GM18499 (cell line): ENCODE measurements around the gene SMC3.
"Not testable (repeated sequence)": the region's sequence is repeated elsewhere in the genome, so short reads cannot be mapped to it uniquely, and the experiment has no call there.

Source experiments
- ATAC-seq: cut with Tn5 transposase; IDR thresholded peaks from one replicate; pipeline ENCODE4 v1.9.1; 2021; ENCODE audit warnings: moderate number of reproducible peaks; ENCODE audit not compliant: insufficient read depth, unreplicated experiment

Gene SMC3

DNA sequence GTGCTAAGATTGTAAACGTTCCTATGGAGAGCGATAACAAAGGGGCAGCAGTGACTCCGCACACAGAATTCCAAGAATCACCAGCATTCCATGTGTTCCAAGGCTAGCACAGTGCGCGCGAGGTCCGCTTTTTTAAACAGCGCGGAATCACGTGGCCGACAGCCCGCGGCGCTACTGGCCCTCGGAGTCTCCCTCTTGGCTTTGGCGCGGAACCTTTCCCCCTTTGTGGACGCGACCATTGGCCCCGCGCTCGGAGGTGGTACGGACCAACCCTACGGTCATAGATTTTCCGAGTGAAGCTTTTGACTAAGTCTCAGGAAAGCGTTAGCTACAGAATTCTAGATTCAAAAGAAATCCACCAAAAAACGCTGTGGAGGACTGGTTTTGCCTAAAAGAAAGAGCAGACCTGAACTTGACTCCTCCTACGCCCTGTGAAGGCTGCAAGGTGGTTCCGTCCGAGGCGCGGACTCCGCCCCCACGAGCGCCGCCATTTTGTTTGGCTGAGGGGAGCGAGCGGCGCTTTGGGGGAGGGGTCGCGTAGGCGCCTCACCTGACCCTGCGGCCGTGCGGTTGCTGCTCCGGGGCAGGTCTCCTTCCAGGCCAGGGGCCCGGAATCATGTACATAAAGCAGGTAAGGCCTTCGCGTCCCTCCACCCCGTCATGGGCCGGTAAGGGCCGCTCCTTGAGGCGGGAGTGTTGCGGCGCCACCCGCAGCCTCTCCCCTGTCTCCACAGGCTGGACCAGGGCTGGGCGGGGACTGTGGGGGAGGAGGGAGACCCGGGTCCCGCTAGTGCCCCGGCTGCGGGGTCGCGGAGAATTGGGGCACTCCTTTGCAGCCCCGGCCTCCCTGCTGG lies at the start of gene SMC3:
Gene SMC3 (plus strand): TSS at position 495 of the 854 bp plus-strand sequence. CDS start 122 bp downstream, at position 617.
- ATAC-seq, result peak; percentile 68

DNA sequence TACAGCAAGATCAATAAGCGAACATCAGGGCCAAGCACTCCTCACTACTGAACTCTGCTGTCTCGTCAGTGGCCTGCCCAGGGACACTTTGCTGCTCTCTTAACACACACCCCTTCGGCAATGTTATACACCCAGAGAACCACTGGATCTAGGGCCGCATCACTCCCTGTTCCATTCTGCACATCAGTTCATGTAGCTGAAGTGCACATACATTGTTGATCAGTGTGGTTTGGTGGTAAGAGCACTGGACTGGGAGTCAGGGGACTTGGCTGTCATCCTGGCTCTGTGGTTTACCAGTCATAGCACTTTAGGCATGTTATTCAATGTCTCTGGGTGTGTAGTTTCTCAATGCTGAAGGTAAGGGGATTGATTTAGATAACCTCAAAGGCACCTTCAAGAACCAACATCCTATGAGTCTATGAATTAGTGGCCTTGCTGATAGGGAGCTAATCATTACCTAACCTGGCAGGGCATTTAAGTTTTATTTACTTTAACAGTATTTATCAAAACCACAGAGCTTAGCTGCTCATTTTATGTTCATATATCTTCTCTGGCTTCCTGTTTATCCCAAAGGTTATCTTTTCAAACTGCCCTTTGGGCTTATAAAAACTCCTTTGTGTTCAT lies 45.0 kb upstream of the SMC3 start:
- ATAC-seq, result no peak

DNA sequence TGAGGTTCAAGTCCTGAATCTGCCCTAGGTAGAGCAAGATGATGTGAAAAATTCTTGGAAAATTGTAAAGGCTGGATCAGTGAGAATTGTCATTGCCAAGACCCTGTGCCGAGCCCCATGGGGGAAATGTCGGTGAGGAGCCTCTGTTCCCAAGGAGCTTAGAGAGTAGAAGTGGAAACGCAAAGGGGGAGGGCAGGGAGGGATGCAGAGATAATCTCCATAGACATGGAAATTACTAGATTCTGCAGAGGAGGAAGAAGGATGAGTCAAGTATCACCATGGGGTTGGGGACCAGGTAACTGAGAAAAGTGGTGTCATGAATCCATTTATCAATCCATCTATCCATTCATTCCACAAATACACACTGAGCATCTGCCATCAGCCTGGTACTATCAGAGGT lies 43.8 kb upstream of the SMC3 start:
- no peak for ATAC-seq

DNA sequence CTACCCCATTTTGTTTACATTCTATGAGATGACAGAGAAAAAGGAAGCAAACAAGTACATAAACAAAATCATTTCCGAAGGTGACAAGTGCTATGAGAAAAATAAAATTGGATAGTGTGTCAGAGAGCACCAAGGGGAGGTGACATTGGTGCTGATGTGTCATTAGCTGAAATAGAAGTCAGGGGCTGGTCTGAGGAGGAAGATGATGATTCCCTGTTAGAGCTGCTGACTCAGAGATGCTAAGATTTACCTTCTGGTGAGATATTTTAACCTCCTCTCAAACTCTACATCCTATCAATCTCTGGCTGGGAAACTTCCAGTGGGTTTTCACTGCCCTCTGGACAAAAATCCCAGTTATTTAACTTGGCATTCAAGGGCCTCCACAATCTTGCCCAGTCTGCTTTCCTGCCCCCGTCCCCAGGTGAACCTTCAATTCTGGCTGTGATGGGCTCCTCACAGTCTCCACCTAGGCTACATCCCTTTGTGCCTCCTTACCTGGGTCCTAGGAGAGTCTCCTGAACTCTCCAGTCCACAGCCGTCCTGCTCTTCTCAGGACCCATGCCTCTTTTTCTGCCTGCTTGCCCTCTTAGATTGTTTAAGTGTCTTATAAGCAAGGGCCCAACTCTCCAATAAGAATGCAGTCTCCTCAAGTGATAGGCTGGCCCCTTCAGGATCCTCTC lies 43.2 kb upstream of the SMC3 start:
- ATAC-seq, result no peak

DNA sequence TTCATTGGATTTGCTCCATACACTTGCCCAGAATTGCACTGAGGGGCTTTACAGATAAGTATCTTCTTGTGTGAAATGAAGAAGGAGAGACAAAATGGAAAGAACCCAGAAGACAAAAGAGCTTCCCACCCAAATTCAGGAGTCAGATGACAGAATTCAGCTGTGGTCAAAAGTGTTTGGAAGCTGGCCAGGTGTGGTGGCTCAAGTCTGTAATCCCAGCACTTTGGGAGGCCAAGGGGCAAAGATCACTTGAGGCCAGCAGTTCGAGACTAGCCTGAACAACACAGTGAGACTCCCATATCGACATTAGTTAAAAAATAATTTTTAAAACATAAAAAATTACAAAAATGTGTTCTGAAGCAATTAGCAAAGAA lies 42.6 kb upstream of the SMC3 start:
- no peak for ATAC-seq

DNA sequence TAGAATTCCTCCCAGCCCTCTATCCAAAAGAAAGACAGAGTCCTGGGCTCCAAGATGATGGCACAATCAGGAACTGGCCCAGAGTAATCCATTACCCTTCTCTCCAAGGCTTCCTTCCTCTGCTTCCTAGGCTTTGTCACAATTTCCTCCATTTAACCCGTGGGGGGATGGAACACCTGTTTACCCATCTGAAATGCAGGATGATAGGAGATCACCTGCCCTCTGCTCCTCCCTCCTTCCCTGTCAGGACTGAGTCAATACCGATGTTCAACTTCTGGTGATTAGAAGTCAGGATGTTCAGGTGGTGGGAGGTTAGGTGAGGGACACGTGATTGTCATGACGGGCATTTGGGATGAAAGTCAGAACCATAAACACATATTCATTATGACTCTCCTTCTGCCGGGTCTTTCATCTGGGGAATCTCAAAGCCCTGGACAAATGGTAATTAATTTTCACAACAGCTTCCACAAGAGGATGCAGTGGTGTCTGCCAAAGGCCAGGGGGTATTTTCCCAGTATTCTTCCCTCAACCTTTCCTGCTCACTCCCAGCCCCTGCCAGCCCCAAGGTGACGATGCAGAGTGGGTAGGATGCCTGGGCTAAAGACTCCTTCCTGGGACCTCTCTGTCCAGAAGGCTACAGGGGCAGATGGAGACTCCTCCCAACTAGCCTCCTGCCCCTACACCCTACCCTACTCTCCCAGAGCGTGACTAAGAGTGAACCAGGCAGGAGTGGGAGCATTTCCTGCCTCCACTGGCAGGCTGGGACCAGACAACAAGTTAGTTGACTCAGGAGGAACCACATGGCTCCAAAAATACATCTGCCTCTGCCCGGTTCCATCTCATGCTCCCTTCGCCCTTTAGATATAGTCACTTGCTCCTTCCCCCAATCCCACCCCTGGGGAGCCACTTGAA lies 41.9 kb upstream of the SMC3 start:
- no peak for ATAC-seq

DNA sequence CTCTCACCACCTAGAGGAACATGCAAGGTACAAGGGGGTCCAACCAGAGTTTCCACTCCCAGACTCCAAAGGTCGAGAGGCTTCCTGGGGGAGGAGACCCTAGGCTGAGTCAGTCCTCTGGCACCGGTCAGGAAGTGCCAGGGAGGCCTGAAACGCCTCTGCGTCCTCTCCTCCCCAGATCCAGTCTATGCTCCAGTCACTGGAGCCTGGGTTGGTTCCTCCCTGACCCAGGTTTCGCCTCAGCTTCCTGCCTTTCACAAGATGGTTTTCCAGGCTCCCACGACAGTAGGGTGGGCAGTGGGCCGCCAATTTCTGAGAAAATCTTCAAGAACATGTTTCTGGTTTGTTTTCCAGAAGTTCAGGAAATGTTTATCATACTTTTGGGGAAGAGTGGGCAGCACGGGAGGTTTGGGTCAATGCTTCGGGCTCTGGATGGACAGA lies 39.7 kb upstream of the SMC3 start:
- no peak for ATAC-seq

DNA sequence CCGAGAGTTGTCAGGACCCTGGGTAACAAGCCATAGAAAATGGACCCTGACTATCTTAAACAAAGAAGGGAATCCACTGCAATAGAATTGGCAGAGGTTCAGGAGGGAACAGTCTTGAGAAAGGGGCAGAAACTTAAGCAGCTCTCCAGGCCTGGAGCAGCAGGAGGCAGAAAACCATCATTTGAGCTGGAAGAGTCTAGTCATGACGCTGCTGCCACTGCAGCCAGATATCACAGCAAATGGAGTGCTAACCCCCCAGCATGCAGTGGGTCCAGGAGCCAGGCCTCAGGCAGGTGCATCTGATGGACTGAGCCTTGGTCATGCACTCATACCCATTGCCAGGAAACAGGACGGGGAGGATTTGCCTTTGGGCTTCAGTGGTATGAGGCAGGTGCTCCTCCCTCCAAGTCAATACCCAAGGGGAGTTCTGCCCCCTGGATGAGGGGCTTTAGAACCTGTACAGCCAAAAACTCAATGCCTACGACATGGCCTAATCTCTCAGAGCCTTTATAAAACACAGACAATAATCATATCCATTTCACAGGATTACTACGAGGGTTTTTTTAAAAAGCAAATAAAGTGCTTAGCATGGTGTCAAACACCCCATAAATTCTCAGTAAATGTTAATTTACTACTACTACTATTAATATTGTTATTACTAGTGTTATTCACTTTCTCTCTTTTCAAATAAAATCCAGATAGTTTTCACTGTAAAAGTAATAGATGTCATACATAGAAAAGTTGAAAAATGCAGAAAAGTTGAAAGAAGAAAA lies 39.1 kb upstream of the SMC3 start:
- ATAC-seq, result peak; percentile 2

DNA sequence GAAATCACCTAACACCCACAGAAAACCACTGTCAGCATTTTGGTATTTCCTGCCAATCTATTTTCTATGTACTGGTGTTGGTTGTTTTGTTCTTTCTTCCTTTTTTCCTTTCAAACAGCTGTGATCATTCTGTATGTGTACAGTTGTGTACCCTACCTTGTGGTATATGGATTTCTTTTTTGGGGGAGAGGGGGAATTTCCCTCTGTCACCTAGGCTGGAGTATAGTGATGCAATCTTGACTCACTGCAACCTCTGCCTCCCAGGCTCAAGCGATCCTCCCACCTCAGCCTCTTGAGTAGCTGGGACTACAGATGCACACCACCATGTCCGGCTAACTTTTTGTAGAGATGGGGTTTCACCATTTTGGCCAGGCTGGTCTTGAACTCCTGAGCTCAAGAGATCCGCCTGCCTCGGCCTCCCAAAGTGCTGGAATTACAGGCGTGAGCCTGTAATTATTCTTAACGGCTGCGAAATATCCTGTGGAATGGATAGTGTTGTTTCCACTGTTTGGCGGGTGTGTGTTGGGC lies 38.4 kb upstream of the SMC3 start:
- peak; percentile 91 for ATAC-seq

DNA sequence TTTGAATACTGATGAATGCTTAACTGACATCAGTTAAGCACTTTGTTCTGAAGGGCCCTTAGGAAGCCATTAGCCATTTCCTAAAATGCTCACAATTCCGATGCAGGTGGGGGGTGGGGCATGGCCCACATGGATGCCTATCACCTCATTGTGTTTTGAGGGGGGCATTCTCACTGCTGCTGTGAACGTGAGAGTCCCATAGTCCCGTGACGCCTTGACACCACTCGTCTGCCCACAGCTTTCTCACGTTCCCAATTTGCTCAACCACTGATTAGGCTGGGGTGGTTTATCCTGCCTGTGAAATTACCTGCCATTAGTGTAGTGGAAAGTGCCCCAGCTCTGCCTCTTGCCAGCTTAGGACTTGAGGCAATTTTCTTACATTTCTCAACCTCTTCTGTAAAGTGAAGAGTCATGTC lies 37.9 kb upstream of the SMC3 start:
- ATAC-seq, result no peak

DNA sequence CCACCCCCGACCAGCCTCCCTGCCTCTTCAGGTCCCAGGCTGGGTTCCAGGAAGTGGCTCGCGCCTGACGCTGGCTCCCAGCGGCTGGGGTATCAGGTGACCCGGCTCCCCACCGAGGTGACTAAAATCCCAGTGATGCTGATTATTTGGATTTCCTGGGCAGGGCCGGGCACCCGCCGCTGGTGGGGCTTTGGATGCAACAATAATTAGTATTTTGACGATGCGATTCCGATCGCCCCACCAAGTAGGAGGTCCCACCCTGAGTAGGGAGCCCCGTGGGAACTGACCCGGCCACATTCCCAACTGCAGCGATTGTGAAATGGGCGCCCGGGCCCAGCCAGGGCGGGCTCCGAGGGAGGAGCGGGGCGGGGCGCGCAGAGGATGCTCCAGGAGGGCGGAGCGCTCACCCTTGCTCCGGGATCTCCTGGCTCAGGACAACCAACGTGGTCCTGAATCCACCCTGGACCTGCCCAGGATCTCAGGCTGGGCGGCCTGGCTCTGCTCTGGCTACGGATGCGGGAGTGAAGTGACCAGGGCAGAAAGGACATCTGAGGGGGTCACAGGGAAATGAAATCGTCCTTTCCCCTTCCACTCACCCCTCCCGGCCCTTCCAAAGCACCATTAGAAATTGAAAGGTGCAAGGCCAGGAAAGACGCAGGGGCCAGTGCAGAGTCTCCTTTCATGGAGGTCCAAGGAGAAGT lies 37.2 kb upstream of the SMC3 start:
- ATAC-seq, result no peak

DNA sequence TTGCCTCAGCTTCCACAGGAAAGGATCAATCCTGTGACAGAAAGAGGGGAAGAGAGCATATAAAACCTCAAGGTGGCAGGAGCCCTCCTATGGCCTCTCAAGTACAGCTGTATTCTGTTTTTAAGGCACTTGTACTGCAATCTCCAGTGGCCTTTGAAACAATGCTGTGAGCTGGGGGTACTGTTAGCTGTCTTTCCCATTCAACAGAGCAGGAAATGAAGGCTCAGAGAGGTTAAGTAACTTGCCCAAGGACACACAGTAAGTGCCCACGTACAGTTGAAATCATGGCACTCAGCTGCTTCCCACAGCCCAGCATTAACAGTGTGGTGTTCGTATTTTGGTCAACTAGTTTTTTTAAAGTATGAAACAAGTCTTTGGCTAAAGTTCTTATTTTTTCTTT lies 35.8 kb upstream of the SMC3 start:
- no peak for ATAC-seq

DNA sequence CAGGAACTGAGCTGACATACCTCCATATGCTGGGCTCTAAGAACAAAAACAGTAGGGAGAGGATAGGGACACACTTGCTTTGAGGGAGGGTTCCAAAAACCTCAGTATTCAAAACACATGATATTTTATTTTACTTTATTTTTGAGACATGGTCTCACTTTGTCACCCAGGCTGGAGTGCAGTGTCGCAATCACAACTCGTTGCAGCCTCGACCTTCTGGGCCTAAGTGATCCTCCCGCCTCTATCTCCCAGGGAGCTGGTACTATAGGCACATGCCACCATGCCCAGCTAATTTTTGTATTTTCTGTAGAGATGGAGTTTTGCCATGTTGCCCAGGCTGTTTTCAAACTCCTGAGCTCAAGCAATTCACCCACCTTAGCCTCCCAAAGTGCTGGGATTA lies 34.9 kb upstream of the SMC3 start:
- not testable (repeated sequence) for ATAC-seq

DNA sequence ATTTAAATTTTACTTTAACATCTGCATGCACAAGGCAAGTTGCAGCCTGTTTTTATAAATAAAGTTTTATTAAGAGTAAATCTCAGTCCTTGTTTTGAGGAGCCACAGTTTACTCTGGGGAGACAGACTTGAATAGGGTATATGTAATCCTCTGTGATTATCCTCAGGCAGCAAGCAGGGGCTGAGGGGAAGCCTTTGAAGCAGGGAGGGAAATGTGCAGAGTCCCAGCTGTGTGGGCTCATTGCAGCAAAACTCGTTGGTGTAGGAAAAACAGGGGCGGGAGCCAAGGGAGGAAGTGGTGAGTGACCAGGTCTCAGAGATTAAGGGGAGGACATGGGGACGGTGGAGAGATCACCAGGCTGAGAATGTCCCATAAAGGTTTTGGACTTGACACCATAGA lies 34.3 kb upstream of the SMC3 start:
- ATAC-seq, result no peak

DNA sequence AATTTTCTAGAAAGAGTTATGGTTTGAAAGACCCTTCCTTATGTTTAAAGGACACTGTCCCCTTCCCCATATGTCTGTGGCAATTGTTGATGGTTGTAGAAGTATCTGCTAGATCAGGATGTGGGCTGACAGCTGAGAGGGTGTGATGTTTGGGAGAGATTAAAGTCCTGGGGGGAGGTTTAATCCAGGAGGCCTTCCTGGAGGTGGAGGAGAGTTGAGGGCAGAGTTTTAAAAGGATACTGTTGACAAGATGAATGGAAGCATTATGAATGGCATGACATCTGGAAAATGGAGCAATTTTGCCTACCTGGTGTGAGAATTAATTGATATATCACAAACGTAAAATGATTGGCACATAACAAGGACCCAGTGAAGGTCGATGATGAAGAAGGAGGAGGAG lies 32.9 kb upstream of the SMC3 start:
- no peak for ATAC-seq

DNA sequence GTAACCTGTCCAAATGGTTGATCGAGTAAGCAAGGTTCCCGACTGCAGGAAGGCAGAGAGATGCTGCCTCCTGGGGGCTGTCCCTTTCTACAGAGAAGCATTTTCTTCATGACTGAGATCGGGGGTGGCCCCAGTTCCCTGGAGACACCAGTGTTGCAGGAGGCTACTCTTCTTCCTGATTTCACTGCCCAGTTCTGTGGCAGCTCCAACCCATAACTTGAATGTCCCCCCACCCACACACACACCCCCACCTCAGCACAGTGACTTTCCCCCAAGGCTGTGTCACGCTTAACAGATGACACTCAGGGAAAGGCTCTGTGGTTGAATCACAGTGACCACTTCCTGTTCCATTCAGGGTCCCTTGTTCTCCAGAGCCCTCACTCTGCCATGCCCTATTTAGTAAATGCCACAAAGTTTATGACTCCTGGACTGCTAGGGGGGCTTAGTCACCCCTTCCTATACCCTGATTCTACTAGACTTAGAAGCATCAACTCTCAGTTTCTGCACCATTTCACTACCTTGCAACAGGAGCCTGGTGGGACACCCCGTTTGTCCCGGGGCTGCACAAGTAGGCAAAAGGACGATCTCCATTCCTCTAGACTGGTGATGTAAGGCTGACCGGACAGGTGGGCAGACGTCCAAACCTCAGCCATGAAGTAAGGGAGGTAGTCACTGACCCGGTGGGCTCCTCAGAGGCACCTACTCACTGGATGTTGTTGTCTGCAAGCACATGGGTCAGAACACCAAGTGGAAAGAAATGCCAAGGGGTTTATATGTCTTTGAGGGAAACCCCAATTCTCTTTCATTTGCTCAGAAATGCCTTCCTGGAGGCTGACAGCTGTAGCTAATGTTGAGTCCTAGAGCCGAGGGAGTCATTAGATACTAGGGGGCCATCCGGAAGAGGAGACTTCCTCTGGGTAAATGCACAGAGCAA lies 31.3 kb upstream of the SMC3 start:
- peak; percentile 59 for ATAC-seq

DNA sequence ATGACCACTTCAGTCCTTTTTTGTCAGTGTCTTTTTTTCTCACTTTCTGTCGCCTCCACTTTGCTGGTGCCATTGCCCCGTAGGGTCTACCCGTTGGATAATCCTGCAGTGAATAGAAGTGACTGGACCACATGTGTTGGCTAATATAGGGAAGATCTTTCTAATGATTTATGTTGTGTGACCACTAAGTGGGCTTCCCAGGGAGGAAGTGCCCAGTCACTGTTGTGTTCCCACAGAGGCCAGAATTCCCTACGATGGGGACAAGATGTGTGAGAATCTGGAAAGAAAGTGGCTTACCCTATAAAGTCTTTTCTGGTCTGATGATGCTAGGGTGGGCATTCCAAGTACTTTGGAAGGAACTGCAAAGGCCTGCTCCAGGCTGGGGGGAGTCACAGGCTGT lies 28.4 kb upstream of the SMC3 start:
- no peak for ATAC-seq

DNA sequence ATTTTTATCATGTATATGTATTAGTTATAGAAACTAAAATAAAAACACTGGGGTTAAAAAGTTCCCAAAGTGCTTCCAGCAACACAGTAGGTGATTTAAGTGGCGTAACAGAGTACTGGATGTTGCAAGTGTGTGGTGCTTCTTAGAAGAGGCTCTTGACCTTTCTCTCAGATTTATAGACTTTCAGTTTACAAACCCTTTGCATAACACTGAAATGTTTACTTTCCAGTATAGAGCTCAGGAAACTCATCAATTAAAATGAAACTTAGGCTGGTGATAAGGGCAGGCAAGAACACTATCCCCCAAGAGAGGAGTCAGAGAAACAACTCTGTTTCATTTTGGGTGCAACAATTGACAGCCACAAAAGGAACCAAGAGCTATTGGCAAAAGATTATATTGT lies 27.5 kb upstream of the SMC3 start:
- no peak for ATAC-seq
